22Rv1 (cell line): Measurements from ENCODE around the gene ERCC6.

Experiments used
- ZFX ChIP-seq: fragments of 450-650 bp; IDR thresholded peaks from 2 replicates; pipeline ENCODE4 v1.6.1; 2017; ENCODE audit warnings: antibody characterized with exemption, borderline replicate concordance
- TF ChIP-seq, protein P1 (sequence below): fragments of 450-650 bp; IDR thresholded peaks from 2 replicates; pipeline ENCODE4 v1.5.1; 2017; ENCODE audit warnings: mild to moderate bottlenecking

DNA sequence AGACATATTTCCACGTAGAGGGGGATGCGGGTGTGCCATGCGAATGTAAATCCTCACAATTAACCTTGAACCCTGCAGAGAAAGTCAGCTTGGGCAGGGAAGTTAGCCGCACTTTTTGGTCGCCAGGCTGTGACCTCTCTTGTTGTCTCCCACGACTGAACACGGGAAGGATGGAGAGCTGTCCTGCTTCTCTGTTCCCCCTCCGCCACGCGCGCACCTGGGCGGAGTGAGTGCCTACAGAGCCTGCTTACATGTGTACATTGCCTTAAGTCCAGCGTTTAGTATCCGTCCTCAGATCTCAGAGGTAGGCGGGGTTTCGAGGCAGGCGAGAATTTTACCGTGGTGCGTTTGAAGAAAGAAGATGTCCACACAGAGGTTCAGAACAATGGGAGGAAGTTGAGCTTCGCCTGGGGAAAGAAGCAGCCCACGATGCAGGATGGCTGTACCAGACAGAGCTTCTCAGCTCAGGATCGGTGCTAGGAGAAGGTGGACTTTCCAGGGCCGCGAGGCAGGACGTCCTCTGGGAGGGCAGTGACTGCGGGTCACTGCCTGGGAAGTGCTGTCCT is 482 bp upstream of the ERCC6 start:
- TF ChIP-seq, protein P1, sequence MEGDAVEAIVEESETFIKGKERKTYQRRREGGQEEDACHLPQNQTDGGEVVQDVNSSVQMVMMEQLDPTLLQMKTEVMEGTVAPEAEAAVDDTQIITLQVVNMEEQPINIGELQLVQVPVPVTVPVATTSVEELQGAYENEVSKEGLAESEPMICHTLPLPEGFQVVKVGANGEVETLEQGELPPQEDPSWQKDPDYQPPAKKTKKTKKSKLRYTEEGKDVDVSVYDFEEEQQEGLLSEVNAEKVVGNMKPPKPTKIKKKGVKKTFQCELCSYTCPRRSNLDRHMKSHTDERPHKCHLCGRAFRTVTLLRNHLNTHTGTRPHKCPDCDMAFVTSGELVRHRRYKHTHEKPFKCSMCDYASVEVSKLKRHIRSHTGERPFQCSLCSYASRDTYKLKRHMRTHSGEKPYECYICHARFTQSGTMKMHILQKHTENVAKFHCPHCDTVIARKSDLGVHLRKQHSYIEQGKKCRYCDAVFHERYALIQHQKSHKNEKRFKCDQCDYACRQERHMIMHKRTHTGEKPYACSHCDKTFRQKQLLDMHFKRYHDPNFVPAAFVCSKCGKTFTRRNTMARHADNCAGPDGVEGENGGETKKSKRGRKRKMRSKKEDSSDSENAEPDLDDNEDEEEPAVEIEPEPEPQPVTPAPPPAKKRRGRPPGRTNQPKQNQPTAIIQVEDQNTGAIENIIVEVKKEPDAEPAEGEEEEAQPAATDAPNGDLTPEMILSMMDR, result 0 out of 2 replicates have a peak, but pooled peaks have one; percentile 1
- no peak for TF ChIP-seq ZFX
